Measurements from ENCODE around the gene PI4KA. TPM values are rescaled to one million over a fixed set of nuclear protein-coding genes. Genes with fewer than 3 reads are reported as not detected.

PI4KA gene
- polyA plus RNA-seq, 1 donor from 2014 or later: 42.2 TPM

DNA sequence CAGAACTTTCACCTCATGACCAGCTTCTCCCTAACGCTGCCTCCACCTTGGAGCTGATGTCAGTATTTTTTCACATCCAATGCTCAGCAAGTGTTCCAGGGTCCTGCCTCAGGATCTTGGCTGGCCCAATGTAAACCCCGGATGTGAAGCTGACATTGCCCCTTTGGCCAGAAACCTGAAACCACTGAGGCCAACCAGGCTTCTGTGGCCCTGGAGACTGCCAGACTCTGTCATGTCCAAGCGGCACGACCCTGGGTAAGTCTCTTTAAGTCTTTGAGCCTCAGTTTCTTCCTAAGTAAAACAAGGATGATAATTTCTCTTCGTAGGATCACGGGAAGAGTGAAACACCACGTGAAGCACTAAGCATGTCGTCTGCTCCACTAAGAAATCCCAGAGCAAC is 61.9 kb downstream of the PI4KA start:
- H3K9me2 ChIP-seq (ENCODE audit: insufficient read depth, low read length): no peaks in the 10 kb centered on the region
- no peaks in the 10 kb centered on the region for H3K36me3 ChIP-seq (ENCODE audit: insufficient read depth, low read length)
- H4K20me1 ChIP-seq (ENCODE audit: insufficient read depth): no peaks in the 10 kb centered on the region
- no peaks in the 10 kb centered on the region for H3F3A ChIP-seq (ENCODE audit: insufficient read depth, low read length, poor library complexity, severe bottlenecking)
- no peak overlapping the region for H2AFZ ChIP-seq (ENCODE audit: low read depth, low read length)
- no peak overlapping the region for H3K9ac ChIP-seq (ENCODE audit: low read length)
- no peak overlapping the region for H3K4me3 ChIP-seq (ENCODE audit: low read length)
- TF ChIP-seq SMC3 (conservative IDR thresholded peaks at IDR 0.05; ENCODE audit: poor library complexity) (no peak), REST (IDR thresholded peaks at IDR 0.05; ENCODE audit: borderline replicate concordance) (no peak), EZH2 (IDR thresholded peaks at IDR 0.05; ENCODE audit: borderline replicate concordance, insufficient read depth, low read length, poor library complexity, severe bottlenecking) (no peak), EP300 (conservative IDR thresholded peaks at IDR 0.05; ENCODE audit: poor library complexity, severe bottlenecking) (no peak), TAF1 (IDR thresholded peaks at IDR 0.05; ENCODE audit: low read depth) (no peak), MXI1 (conservative IDR thresholded peaks at IDR 0.05; ENCODE audit: poor library complexity, severe bottlenecking) (no peak), RAD21 (conservative IDR thresholded peaks at IDR 0.05) (no peak), POLR2AphosphoS5 (IDR thresholded peaks at IDR 0.05) (no peak)
- TF ChIP-seq, protein P1, sequence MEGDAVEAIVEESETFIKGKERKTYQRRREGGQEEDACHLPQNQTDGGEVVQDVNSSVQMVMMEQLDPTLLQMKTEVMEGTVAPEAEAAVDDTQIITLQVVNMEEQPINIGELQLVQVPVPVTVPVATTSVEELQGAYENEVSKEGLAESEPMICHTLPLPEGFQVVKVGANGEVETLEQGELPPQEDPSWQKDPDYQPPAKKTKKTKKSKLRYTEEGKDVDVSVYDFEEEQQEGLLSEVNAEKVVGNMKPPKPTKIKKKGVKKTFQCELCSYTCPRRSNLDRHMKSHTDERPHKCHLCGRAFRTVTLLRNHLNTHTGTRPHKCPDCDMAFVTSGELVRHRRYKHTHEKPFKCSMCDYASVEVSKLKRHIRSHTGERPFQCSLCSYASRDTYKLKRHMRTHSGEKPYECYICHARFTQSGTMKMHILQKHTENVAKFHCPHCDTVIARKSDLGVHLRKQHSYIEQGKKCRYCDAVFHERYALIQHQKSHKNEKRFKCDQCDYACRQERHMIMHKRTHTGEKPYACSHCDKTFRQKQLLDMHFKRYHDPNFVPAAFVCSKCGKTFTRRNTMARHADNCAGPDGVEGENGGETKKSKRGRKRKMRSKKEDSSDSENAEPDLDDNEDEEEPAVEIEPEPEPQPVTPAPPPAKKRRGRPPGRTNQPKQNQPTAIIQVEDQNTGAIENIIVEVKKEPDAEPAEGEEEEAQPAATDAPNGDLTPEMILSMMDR (IDR thresholded peaks at IDR 0.05; ENCODE audit: poor library complexity, severe bottlenecking): no peak
- H3K79me2 ChIP-seq (replicated peaks; ENCODE audit: insufficient read depth, low read length): no peaks in the 10 kb centered on the region
- H3K9me3 ChIP-seq (ENCODE audit: low read length): no peaks in the 10 kb centered on the region
- no peak overlapping the region for H3K27ac ChIP-seq (ENCODE audit: low read length)
- no peaks in the 10 kb centered on the region for H3K27me3 ChIP-seq (ENCODE audit: insufficient read depth, low read depth, low read length)
- no peak overlapping the region for H3K4me2 ChIP-seq (ENCODE audit: low read length)

GRCh38 chr22:20794650-20795413 is 63.8 kb downstream of the PI4KA start:
- Histone ChIP-seq H3K9me3 (ENCODE audit: low read length) (no peaks in the 10 kb centered on the region), H3K36me3 (ENCODE audit: insufficient read depth, low read length) (no peaks in the 10 kb centered on the region), H2AFZ (ENCODE audit: low read depth, low read length) (no peak overlapping the region), H3K9ac (ENCODE audit: low read length) (no peak overlapping the region), H3K4me3 (ENCODE audit: low read length) (no peak overlapping the region), H3K27me3 (ENCODE audit: insufficient read depth, low read depth, low read length) (no peaks in the 10 kb centered on the region), H3K9me2 (ENCODE audit: insufficient read depth, low read length) (no peaks in the 10 kb centered on the region), H3K27ac (ENCODE audit: low read length) (no peak overlapping the region), H3K4me2 (ENCODE audit: low read length) (no peak overlapping the region), H3K79me2 (replicated peaks; ENCODE audit: insufficient read depth, low read length) (no peaks in the 10 kb centered on the region), H3F3A (ENCODE audit: insufficient read depth, low read length, poor library complexity, severe bottlenecking) (no peaks in the 10 kb centered on the region), H4K20me1 (ENCODE audit: insufficient read depth) (no peaks in the 10 kb centered on the region)
- TF ChIP-seq TAF1 (IDR thresholded peaks at IDR 0.05; ENCODE audit: low read depth) (no peak), REST (IDR thresholded peaks at IDR 0.05; ENCODE audit: borderline replicate concordance) (no peak), MXI1 (conservative IDR thresholded peaks at IDR 0.05; ENCODE audit: poor library complexity, severe bottlenecking) (no peak), SMC3 (conservative IDR thresholded peaks at IDR 0.05; ENCODE audit: poor library complexity) (no peak), EZH2 (IDR thresholded peaks at IDR 0.05; ENCODE audit: borderline replicate concordance, insufficient read depth, low read length, poor library complexity, severe bottlenecking) (no peak), RAD21 (conservative IDR thresholded peaks at IDR 0.05) (no peak), POLR2AphosphoS5 (IDR thresholded peaks at IDR 0.05) (no peak), EP300 (conservative IDR thresholded peaks at IDR 0.05; ENCODE audit: poor library complexity, severe bottlenecking) (no peak)
- TF ChIP-seq, protein P1 (IDR thresholded peaks at IDR 0.05; ENCODE audit: poor library complexity, severe bottlenecking): no peak
